DND-41 (cell line): ENCODE data around the gene KCNG2.

Source experiments
- EZH2 ChIP-seq: IDR thresholded peaks from 3 replicates; pipeline ENCODE4 v1.6.1; 2012; ENCODE audit warnings: borderline replicate concordance, low read depth, mild to moderate bottlenecking, moderate library complexity, low read length, inconsistent platforms; ENCODE audit not compliant: severe bottlenecking
- TF ChIP-seq, protein P1 (sequence below): IDR thresholded peaks from 2 replicates; pipeline ENCODE4 v1.5.1; 2012; ENCODE audit warnings: borderline replicate concordance, low read length, moderate library complexity, mild to moderate bottlenecking; ENCODE audit not compliant: poor library complexity, severe bottlenecking; ENCODE audit errors: extremely low read depth

DNA sequence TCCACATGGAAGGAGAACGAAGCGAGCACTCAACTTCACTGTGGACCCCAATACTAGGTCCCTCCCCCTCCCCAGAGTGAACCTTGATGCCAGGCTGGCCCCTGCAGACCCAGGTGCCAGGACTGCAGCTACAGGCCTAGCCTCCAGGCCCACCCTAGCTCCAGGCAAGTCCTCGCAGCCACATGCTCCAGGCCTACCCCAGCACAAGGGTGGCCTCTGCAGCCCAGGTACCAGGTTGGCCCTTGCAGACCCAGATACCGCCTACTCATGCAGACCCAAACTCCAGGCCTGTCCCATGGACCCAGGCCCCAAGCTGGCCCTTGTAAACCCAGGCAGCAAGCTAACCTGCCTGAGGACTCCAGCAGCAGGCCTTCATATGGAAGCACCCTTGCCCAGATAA, 44.2 kb downstream of the KCNG2 start:
- TF ChIP-seq, protein P1, sequence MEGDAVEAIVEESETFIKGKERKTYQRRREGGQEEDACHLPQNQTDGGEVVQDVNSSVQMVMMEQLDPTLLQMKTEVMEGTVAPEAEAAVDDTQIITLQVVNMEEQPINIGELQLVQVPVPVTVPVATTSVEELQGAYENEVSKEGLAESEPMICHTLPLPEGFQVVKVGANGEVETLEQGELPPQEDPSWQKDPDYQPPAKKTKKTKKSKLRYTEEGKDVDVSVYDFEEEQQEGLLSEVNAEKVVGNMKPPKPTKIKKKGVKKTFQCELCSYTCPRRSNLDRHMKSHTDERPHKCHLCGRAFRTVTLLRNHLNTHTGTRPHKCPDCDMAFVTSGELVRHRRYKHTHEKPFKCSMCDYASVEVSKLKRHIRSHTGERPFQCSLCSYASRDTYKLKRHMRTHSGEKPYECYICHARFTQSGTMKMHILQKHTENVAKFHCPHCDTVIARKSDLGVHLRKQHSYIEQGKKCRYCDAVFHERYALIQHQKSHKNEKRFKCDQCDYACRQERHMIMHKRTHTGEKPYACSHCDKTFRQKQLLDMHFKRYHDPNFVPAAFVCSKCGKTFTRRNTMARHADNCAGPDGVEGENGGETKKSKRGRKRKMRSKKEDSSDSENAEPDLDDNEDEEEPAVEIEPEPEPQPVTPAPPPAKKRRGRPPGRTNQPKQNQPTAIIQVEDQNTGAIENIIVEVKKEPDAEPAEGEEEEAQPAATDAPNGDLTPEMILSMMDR = no peak
- no peak for TF ChIP-seq EZH2
